IPS-18c (cell line): ENCODE results near the gene MRFAP1.

ENCODE experiments used
- H3K4me3 ChIP-seq: 2 replicates; pipeline ENCODE4 v1.7.0; 2013; ENCODE audit warnings: low read depth, mild to moderate bottlenecking, low read length, moderate library complexity; ENCODE audit not compliant: insufficient read depth
- H3K9me3 ChIP-seq: one replicate; pipeline ENCODE4 v1.6.1; 2013; ENCODE audit warnings: mild to moderate bottlenecking, low read length, moderate library complexity; ENCODE audit not compliant: control insufficient read depth, insufficient read depth

The MRFAP1 gene

GRCh38 chr4:6640292-6641163 is at the start of gene MRFAP1:
MRFAP1 (plus strand) TSS chr4:6640685; CDS start chr4:6640863, 178 bp downstream.
- peak within 1 kb of the TSS; percentile 89 for H3K4me3 ChIP-seq
- no peaks in the 10 kb centered on the region for H3K9me3 ChIP-seq

GRCh38 chr4:6591313-6591712 is 49.2 kb upstream of the MRFAP1 start:
- Histone ChIP-seq H3K4me3 (no peak overlapping the region), H3K9me3 (no peaks in the 10 kb centered on the region)

- Histone ChIP-seq H3K9me3 (no peaks in the 10 kb centered on the region), H3K4me3 (no peak overlapping the region)
These were observed 48.7 kb upstream of the MRFAP1 start for GRCh38 chr4:6591781-6592180.

- Histone ChIP-seq H3K9me3 (no peaks in the 10 kb centered on the region), H3K4me3 (no peak overlapping the region)
These were observed 47.5 kb upstream of the MRFAP1 start for GRCh38 chr4:6592804-6593563.

GRCh38 chr4:6594341-6594740 is 46.1 kb upstream of the MRFAP1 start:
- no peaks in the 10 kb centered on the region for H3K9me3 ChIP-seq
- no peak overlapping the region for H3K4me3 ChIP-seq

GRCh38 chr4:6594826-6595355 is 45.6 kb upstream of the MRFAP1 start:
- Histone ChIP-seq H3K4me3 (no peak overlapping the region), H3K9me3 (no peaks in the 10 kb centered on the region)

GRCh38 chr4:6595897-6596537 is 44.5 kb upstream of the MRFAP1 start:
- Histone ChIP-seq H3K4me3 (no peak overlapping the region), H3K9me3 (no peaks in the 10 kb centered on the region)

GRCh38 chr4:6596948-6597347 is 43.5 kb upstream of the MRFAP1 start:
- no peaks in the 10 kb centered on the region for H3K9me3 ChIP-seq
- no peak overlapping the region for H3K4me3 ChIP-seq

- no peaks in the 10 kb centered on the region for H3K9me3 ChIP-seq
These were observed 42.4 kb upstream of the MRFAP1 start for GRCh38 chr4:6598127-6598526.

GRCh38 chr4:6598641-6599040 is 41.8 kb upstream of the MRFAP1 start:
- Histone ChIP-seq H3K9me3 (no peaks in the 10 kb centered on the region), H3K4me3 (no peak overlapping the region)

More at GRCh38 chr4:6598127-6598526, 42.4 kb upstream of the MRFAP1 start:
- H3K4me3 ChIP-seq: no peak overlapping the region

- Histone ChIP-seq H3K4me3 (no peak overlapping the region), H3K9me3 (peaks cover 3% of the 10 kb centered on the region)
These were observed 38.7 kb upstream of the MRFAP1 start for GRCh38 chr4:6601661-6602250.

- H3K9me3 ChIP-seq: peaks cover 3% of the 10 kb centered on the region
- H3K4me3 ChIP-seq: no peak overlapping the region
These were observed 38.2 kb upstream of the MRFAP1 start for GRCh38 chr4:6602289-6602688.

GRCh38 chr4:6603128-6603527 is 37.4 kb upstream of the MRFAP1 start:
- H3K9me3 ChIP-seq: peaks cover 3% of the 10 kb centered on the region
- H3K4me3 ChIP-seq: no peak overlapping the region

- Histone ChIP-seq H3K4me3 (no peak overlapping the region), H3K9me3 (peaks cover 3% of the 10 kb centered on the region)
These were observed 35.4 kb upstream of the MRFAP1 start for GRCh38 chr4:6605114-6605513.

GRCh38 chr4:6605605-6606004 is 34.9 kb upstream of the MRFAP1 start:
- Histone ChIP-seq H3K4me3 (no peak overlapping the region), H3K9me3 (peaks cover 3% of the 10 kb centered on the region)

GRCh38 chr4:6606465-6607235 is 33.8 kb upstream of the MRFAP1 start:
- Histone ChIP-seq H3K9me3 (peaks cover 3% of the 10 kb centered on the region), H3K4me3 (no peak overlapping the region)
